GM12874 (cell line): ENCODE data around the gene DMBT1.

Experiments used
- CTCF ChIP-seq: IDR thresholded peaks from 2 replicates; pipeline ENCODE4 v1.5.1; 2011; ENCODE audit warnings: low read depth, mild to moderate bottlenecking, control low read depth, low read length, moderate library complexity; ENCODE audit not compliant: insufficient read depth

The DMBT1 gene

GRCh38 chr10:122674781-122675180, 114.2 kb downstream of the DMBT1 start:
- no peak for TF ChIP-seq CTCF

GRCh38 chr10:122675278-122675677, 114.7 kb downstream of the DMBT1 start:
- no peak for TF ChIP-seq CTCF

GRCh38 chr10:122678266-122678665, 117.7 kb downstream of the DMBT1 start:
- TF ChIP-seq CTCF, result no peak

- no peak for TF ChIP-seq CTCF
Measured at GRCh38 chr10:122682522-122682921, 122.0 kb downstream of the DMBT1 start.

GRCh38 chr10:122688293-122688989, 127.9 kb downstream of the DMBT1 start:
- TF ChIP-seq CTCF, result no peak

GRCh38 chr10:122689146-122689820, 128.7 kb downstream of the DMBT1 start:
- no peak for TF ChIP-seq CTCF

- no peak for TF ChIP-seq CTCF
Measured at GRCh38 chr10:122692744-122693143, 132.2 kb downstream of the DMBT1 start.
